HG03159 (cell line): ENCODE data around the gene CDC42BPB.
"Not testable (repeated sequence)": the region's sequence is repeated elsewhere in the genome, so short reads cannot be mapped to it uniquely, and the experiment has no call there.

Source experiments
- ATAC-seq: cut with Tn5 transposase; IDR thresholded peaks from one replicate; pipeline ENCODE4 v1.9.1; 2021; ENCODE audit warnings: mild to moderate bottlenecking, moderate library complexity; ENCODE audit not compliant: unreplicated experiment

The CDC42BPB gene

GRCh38 chr14:102903889-102904512, 153.3 kb downstream of the CDC42BPB start:
- ATAC-seq = no peak

DNA sequence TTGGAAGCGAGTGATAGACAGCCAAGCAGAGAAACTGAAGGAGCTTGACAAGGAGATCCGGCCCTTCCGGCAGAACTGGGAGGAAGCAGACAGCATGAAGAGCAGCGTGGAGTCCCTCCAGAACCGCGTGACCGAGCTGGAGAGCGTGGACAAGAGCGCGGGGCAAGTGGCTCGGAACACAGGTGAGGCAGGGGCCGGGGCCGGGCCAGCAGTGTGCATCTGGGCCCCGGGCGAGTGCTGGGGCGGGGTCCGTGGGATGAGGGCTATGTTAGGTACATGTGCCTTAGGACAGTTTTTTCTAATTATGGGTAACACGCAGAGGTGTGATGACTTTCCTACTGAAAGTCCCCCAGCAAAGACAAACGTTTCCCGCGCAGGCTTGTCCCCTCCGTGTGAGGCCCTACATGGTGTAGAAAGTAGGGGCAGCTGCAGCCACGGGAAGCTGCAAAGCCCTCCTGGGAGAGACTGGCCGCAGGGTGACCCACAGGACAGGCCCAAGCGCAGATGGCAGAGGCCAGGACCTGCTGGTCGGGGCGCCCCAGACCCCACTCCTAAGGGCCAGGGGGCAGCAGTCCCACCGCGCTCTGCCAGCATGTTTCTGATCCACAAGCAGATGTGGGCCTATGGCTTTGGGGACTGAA, 154.0 kb downstream of the CDC42BPB start:
- ATAC-seq = no peak

DNA sequence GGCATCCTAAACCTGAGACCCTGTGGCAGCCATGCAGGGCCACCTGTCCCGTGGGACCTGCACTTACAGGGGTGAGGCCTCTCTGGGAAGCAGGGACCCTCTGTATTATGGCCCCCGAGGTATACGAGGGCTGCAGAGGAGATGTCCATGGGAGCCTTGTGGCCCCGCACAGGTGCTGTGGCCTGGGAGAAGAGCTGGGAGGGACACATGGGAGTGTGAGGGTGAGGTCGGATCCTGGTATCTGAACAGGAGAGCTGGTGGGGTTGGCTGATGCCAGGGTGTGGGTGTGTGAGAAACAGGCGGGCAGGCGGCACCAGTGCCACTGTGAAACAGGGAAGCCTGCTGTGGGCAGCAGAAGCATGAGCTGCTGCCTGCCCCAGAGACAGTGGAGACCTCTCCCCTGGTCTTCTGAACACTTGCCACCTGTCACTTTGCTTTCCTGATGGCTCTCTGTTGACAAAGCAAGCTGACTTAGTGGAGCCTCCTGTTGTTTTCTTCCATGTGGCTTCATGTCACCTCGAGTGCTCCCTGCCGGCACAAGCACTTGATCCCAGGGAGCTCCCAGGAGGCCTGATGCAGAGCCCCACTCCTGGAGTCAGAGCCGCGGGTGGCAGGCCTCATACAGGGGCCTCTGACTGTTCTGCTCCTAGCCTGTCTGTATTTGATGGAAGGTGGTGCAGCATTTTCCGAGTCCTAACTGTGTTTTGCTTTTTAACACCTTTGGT, 154.7 kb downstream of the CDC42BPB start:
- ATAC-seq = no peak

DNA sequence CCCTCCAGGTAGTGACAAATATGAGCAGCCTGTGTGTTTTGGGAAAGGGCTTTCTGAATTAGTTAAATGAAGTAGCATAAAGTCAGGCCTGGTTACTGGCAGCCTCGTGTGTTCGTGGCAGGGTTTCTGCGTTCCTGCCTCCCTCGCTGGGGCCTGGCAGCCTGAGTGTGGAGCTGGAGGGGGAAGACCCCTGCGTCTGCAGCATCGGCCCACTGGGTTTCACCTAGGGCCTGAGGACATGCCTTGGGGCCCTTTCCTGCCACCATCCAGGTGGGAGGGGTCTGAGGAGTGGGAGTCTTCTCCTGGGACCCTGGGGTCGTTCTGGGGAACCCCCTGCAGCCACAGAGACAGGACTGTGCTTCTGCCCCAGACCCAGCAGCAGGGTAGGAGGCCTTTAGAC, 155.3 kb downstream of the CDC42BPB start:
- ATAC-seq = peak; percentile 13

DNA sequence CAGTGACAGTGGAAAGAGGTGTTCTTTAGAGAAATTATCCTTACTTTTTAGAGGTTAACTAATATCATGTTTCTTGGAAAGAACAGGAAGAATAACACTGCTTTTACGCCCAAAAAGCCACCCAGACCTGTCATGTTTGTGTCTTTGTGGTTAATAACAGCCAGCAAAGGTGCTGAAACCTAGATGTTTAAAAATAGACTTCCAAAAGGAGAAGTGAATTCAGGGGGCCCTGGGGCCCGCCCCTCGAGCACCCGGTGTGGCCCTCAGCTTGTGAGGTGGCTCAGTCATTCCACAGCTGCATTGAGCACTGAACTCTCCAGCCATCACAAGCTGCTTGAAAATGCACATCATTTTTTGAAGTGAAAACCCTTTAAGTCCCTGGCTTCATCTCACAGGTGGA, 155.7 kb downstream of the CDC42BPB start:
- ATAC-seq = peak; percentile 81

- peak; percentile 53 for ATAC-seq
Measured at GRCh38 chr14:102900631-102901571, 156.4 kb downstream of the CDC42BPB start.

- no peak for ATAC-seq
Measured at GRCh38 chr14:102899516-102899900, 157.8 kb downstream of the CDC42BPB start.

DNA sequence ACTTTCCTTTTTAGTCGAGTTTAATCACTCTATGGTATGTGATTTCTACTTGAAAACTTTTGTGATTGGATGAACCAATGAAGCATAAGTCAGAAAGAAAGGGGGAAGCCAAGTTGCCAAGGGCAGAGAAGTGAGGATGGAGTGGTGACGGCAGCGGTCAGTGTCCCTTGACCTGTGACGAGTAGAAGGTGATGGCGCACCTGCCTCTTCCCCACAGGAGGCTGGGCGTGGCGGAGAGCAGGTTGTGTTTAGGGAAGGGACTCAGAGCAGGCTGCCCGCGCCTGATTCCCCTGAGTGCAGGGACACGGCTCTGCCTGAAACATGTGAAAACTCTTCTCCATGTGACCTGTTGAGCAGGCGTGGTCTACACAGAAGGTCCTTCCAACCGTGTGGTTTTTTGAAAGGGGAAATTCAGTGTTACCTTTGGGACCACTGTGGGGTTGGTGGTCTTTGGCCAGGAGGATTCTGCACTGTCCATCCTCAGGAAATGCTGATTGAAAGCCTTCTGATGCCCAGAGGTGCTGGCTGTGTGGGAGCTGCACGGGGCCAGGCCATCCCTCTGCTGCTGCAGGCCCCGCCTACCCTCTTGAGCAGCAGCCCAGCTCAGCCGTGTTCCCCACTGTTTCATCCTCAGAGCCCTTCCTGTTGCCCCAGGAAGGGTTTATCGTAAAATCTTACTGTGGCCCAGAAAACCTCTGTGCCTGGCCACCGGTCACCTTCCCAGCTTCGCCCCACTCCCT, 158.4 kb downstream of the CDC42BPB start:
- ATAC-seq = no peak

DNA sequence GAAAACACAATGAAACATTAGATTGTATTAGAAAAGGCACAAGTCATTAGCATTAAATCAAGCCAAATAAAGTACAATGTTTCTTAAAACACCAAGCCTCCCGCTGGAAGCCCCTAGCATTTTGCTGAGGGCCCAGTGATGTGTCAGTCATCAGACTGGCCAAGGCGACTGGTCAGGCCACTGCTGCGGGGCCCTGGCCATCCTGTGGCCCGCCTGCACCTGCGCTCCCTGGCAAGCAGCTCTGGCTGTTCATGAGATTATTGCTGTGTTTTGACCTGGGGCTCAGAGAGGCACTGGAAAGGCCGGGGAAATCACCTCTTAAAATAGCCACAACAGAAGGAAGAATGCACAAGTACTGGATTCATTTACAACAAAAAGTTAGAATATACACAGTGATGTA, 159.1 kb downstream of the CDC42BPB start:
- ATAC-seq = no peak

GRCh38 chr14:102897299-102898027, 159.9 kb downstream of the CDC42BPB start:
- ATAC-seq = no peak

- not testable (repeated sequence) for ATAC-seq
Measured at GRCh38 chr14:102896735-102897134, 160.6 kb downstream of the CDC42BPB start.

DNA sequence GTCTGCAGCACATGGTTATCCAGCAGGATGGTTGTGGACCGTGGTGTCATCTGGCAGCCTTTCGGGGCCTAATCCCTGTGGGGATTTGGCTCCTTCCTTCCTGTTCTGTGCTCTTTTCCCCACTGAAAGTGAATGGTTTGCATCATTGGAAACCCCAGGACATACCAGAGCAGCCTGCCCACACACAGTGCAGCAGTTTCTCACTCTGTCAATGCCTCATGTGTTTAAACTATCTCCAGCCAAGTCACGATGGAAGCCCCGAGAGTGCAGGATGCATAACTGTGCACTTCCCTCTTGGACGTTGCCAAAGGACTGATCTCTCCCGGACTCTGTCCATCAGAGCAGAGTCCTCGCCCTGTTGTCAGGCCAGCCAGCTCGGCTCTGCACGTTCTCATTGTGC, 163.9 kb downstream of the CDC42BPB start:
- ATAC-seq = no peak

- ATAC-seq = no peak
Measured at GRCh38 chr14:102892651-102893050, 164.7 kb downstream of the CDC42BPB start.

DNA sequence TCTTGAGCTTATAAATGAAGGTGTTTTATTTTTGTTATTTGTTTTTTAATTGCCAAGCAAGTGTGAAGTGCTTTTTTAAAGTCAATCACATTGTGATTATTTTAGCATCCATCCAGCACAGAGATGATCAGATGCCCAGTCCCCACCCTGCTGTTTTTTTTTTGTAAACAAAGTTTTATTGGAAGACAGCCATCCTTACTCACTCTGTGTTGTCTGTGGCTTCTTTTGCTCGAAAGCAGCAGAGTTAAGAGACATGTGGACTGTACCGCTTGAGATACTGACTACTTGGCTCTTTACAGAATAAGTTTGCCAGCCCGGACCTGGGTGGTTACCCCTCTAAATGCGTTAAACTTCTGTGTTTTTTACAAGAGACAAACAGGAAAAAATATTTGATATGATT, 165.8 kb downstream of the CDC42BPB start:
- no peak for ATAC-seq

- no peak for ATAC-seq
Measured at GRCh38 chr14:102891111-102891510, 166.2 kb downstream of the CDC42BPB start.

DNA sequence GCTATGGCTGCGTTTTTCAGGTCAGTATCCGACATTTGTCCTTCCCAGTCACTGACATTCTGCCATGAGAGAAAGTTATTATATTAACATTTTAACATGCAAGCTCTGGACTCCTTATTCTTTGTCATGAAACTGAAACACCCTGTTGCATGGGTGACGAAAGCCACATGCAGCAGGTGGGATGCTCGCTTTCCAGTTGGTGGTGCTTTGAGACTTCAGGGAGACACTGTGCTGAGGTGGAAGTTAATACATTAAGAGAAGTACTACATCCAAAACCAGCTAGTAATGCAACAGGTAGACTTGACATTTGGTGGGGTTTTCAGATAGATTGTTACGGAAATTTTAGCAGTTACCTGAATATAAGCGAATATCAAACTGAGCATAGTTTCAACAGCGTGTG, 167.7 kb downstream of the CDC42BPB start:
- no peak for ATAC-seq

DNA sequence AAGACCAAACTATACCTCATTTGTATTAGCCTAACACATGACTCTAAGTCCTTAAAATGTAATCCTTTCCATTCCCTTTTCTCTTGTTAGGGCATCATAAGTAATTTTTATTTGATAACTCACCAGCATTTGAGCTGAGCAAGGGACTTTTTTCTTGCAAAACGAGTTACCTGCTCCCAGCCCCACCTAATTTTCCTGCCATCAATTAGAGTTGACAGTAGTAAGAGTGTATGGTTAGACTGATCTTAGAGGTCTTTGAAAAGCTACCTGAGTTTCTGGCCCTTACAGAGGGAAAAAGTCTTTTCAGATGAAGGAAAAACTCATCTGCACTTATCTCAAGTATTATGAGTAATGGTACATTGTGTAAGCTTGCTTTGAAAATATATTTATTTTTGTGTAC, 168.6 kb downstream of the CDC42BPB start:
- no peak for ATAC-seq

DNA sequence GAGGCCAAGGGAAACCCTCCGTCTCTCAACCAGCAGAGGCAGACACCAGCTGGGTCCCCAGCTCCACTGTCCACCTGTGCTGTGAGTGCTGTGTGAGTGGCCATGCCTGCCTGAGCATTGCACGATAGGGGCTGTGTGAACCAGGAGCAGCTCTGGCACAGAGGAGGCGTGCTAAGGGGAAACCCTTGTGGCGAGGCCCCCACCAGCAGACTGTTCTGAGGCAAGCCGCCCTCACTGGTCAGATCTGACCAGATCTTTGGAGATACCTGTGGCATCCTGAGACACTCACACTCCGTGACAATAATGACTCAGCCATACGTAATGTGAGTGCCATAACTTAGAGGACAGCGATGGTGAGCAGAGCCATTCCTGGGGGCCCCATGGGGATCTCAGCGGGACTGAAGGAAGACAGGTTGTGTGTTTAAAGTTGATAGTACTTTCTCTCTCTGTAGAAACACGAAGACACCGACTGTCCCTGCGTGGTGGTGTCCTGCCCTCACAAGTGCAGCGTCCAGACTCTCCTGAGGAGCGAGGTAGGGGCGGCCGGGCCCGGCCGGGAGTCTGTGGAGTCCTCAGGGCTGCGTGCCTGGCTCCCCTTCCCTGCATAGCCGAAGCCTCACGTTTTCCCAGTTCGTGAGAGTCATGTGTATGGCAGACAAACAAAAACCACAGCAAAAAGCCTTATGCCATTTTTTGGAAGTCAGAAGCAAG, 171.5 kb downstream of the CDC42BPB start:
- no peak for ATAC-seq

- ATAC-seq = no peak
Measured at GRCh38 chr14:102883554-102883953, 173.8 kb downstream of the CDC42BPB start.
